Suprapubic skin (tissue), 4 donors: ENCODE measurements around the gene ARPC4. TPM values are rescaled to one million over a fixed set of nuclear protein-coding genes. Genes with fewer than 3 reads are reported as not detected.
"Not testable (repeated sequence)": the region's sequence is repeated elsewhere in the genome, so short reads cannot be mapped to it uniquely, and the experiment has no call there.

Experiments
- DNase-seq, 2 donors: peaks; one replicate each; pipeline ENCODE4 v3.0.0-alpha.2; 2019; ENCODE audit warnings: low spot score in 2 of 2
- H3K27ac ChIP-seq: fragments of 200-600 bp; sonication (generic); one replicate; pipeline ENCODE4 v1.5.1; 2019
- H3K27me3 ChIP-seq: fragments of 200-600 bp; sonication (generic); one replicate; pipeline ENCODE4 v1.5.1; 2019
- H3K36me3 ChIP-seq: fragments of 200-600 bp; sonication (generic); one replicate; pipeline ENCODE4 v1.5.1; 2019
- H3K4me1 ChIP-seq: fragments of 200-600 bp; sonication (generic); one replicate; pipeline ENCODE4 v1.5.1; 2019
- H3K4me3 ChIP-seq: fragments of 200-600 bp; sonication (generic); one replicate; pipeline ENCODE4 v1.5.1; 2019; ENCODE audit warnings: mild to moderate bottlenecking
- H3K9me3 ChIP-seq: fragments of 200-600 bp; sonication (generic); one replicate; pipeline ENCODE4 v1.5.1; 2019
- CTCF ChIP-seq, 2 donors: fragments of 200-600 bp in 1 of 2; fragments of 450-650 bp in 1 of 2; sonication (generic) in 1 of 2; IDR thresholded peaks; one replicate each; pipeline ENCODE4 v1.5.1; 2016 to 2019; ENCODE audit warnings: antibody characterized with exemption in 2 of 2, mild to moderate bottlenecking in 1 of 2, moderate library complexity in 1 of 2
- EP300 ChIP-seq: sonication (generic); formaldehyde crosslinking; IDR thresholded peaks from one replicate; pipeline ENCODE4 v1.6.1; 2017; ENCODE audit warnings: antibody characterized with exemption
- POLR2A ChIP-seq, 2 donors: fragments of 450-650 bp; IDR thresholded peaks; one replicate each; pipeline ENCODE4 v1.6.1; 2017; ENCODE audit warnings: antibody characterized with exemption in 2 of 2, mild to moderate bottlenecking in 2 of 2, moderate library complexity in 2 of 2
- POLR2AphosphoS5 ChIP-seq, 3 donors: sonication (generic); formaldehyde crosslinking; IDR thresholded peaks; one replicate each; pipeline ENCODE4 v1.6.1; 2017; ENCODE audit warnings: antibody characterized with exemption in 3 of 3
- WGBS: methylation state at CpG from one replicate; pipeline ENCODE4 v1.1.5; 2018; 5-methylcytosine and 5-hydroxymethylcytosine counted together
- total RNA-seq, 4 donors: library from RNA; depleted of rRNA; stranded (reverse); fragments of >200 nt; gene quantifications; one replicate each; pipeline ENCODE4 v1.1.0, GENCODE V29; 2016

The ARPC4 gene
- total RNA-seq, 4 donors from 2014 or later: 107 to 132 (median 124) TPM

GRCh38 chr3:9767418-9767817, 25.5 kb upstream of the ARPC4 start:
- no peak overlapping the region for H3K4me3 ChIP-seq
- no peak for DNase-seq
- H3K4me1 ChIP-seq: peaks cover 36% of the 10 kb centered on the region
- TF ChIP-seq POLR2AphosphoS5 (IDR thresholded peaks at IDR 0.05) (no peak), POLR2A (IDR thresholded peaks at IDR 0.05) (no peak), CTCF (IDR thresholded peaks at IDR 0.05) (no peak), EP300 (no peak)
- no peaks in the 10 kb centered on the region for H3K9me3 ChIP-seq
- no peak overlapping the region for H3K27ac ChIP-seq
- H3K27me3 ChIP-seq: no peaks in the 10 kb centered on the region
- 67% methylated on average over 7 of the region's 7 CpGs for WGBS
- H3K36me3 ChIP-seq: peaks cover 13% of the 10 kb centered on the region

GRCh38 chr3:9768141-9768775, 24.6 kb upstream of the ARPC4 start:
- Histone ChIP-seq H3K27me3 (no peaks in the 10 kb centered on the region), H3K9me3 (no peaks in the 10 kb centered on the region), H3K4me3 (no peak overlapping the region), H3K4me1 (peaks cover 36% of the 10 kb centered on the region), H3K36me3 (peaks cover 7% of the 10 kb centered on the region), H3K27ac (no peak overlapping the region)
- WGBS: 53% methylated on average over 5 of the region's 6 CpGs
- no peak for DNase-seq
- TF ChIP-seq POLR2A (IDR thresholded peaks at IDR 0.05) (no peak), CTCF (IDR thresholded peaks at IDR 0.05) (no peak), POLR2AphosphoS5 (IDR thresholded peaks at IDR 0.05) (no peak), EP300 (no peak)

DNA sequence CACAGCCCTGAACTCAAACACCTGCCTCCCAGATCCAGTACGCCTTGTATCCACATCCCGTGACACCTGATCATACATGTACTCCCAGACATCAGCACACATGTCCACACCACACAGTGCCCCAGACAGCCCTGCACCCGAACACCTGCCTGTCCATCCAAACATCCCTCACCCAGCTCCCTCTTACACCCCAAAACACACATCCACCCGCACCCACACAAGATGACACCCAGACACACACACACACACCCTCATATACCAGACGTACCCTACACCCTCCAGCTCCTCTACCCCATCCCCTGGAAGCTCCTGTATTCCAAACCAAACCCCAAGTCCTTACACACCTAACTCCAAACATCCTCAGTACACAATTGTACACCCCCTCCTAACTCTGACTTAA, 23.9 kb upstream of the ARPC4 start:
- H3K36me3 ChIP-seq: peaks cover 7% of the 10 kb centered on the region
- peak overlapping the region; percentile 42 for H3K27ac ChIP-seq
- H3K9me3 ChIP-seq: no peaks in the 10 kb centered on the region
- peak overlapping the region; percentile 59 for H3K4me3 ChIP-seq
- H3K4me1 ChIP-seq: peaks cover 36% of the 10 kb centered on the region
- no peak for DNase-seq
- 60% methylated on average over 5 of the region's 5 CpGs for WGBS
- no peak for TF ChIP-seq POLR2AphosphoS5 (IDR thresholded peaks at IDR 0.05)
- no peak for TF ChIP-seq EP300
- TF ChIP-seq POLR2A (IDR thresholded peaks at IDR 0.05): no peak
- TF ChIP-seq CTCF (IDR thresholded peaks at IDR 0.05): no peak
- no peaks in the 10 kb centered on the region for H3K27me3 ChIP-seq

- Histone ChIP-seq H3K36me3 (peaks cover 7% of the 10 kb centered on the region), H3K4me3 (peak within 1 kb of the TSS; percentile 59), H3K4me1 (peaks cover 36% of the 10 kb centered on the region), H3K9me3 (no peaks in the 10 kb centered on the region), H3K27me3 (no peaks in the 10 kb centered on the region), H3K27ac (peak within 1 kb of the TSS; percentile 42)
- TF ChIP-seq POLR2A (IDR thresholded peaks at IDR 0.05) (no peak), EP300 (no peak), POLR2AphosphoS5 (IDR thresholded peaks at IDR 0.05) (no peak), CTCF (IDR thresholded peaks at IDR 0.05) (no peak)
- 16% methylated on average over 12 of the region's 49 CpGs for WGBS
- peak; percentile 88 to 93 for DNase-seq
Measured at GRCh38 chr3:9769426-9770275, 23.2 kb upstream of the ARPC4 start, which contains the start of gene CAMK1. TSS of gene CAMK1 (minus strand) at chr3:9769947. CDS start at chr3:9767749, 2,198 bp downstream.

DNA sequence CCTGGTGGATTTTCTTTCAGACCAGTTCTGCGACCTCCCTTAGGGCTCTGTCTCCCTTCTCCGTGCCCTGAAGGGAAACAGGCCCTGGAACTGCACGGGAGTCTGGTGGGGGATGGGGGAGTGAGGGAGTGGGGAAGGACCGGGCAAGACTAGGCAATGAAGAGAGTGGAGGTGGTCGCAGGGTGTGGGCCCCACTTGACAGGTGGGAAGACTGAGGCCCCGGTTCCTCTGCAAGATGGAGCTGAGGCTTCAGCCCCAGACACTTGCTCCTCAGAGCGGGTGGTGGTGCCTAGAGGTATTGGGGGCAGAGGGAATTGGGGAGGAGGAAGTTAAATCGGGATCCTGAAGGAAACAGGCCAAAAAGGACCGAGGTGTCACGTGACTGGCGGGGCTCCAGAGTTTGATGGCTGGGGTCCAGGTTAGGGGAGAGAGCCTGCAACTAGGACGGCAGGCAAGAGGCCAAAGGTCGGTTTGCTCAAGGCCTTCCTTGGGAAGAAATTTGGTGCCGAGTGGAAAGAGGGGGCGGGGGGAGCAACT, 22.5 kb upstream of the ARPC4 start:
- WGBS: 9% methylated on average over 15 of the region's 15 CpGs
- H3K27ac ChIP-seq: peak overlapping the region; percentile 42
- DNase-seq: peak; percentile 92 to 94
- H3K4me1 ChIP-seq: peaks cover 36% of the 10 kb centered on the region
- peaks cover 5% of the 10 kb centered on the region for H3K36me3 ChIP-seq
- TF ChIP-seq CTCF (IDR thresholded peaks at IDR 0.05) (no peak), POLR2A (IDR thresholded peaks at IDR 0.05) (no peak), EP300 (no peak), POLR2AphosphoS5 (IDR thresholded peaks at IDR 0.05) (no peak)
- H3K4me3 ChIP-seq: peak overlapping the region; percentile 59
- no peaks in the 10 kb centered on the region for H3K9me3 ChIP-seq
- H3K27me3 ChIP-seq: no peaks in the 10 kb centered on the region

DNA sequence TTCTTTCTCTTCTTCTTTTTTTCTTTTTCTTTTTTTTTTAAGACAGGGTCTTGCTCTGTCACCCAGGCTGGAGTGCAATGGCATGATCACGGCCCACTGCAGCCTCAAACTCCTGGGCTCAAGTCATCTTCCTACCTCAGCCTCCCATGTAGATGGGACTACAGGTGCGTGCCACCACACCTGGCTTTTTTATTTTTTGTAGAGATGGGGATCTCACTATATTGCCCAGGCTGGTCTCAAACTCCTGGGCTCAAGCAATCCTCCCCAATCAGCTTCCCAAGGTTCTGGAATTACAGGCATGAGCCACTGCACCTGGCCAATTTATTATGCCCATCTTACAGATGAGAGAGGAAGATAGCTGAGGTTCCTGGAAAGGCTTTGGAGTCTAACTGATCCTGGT, 21.9 kb upstream of the ARPC4 start:
- 83% methylated on average over 2 of the region's 2 CpGs for WGBS

More for the DNA sequence above, 21.9 kb upstream of the ARPC4 start:
- H3K27me3 ChIP-seq, DNase-seq, H3K4me3 ChIP-seq, H3K9me3 ChIP-seq, H3K27ac ChIP-seq, H3K36me3 ChIP-seq: not testable (repeated sequence)
- H3K4me1 ChIP-seq: peaks cover 36% of the 10 kb centered on the region
